ENCODE measurements around the gene SIK3. TPM values are rescaled to one million over a fixed set of nuclear protein-coding genes. Genes with fewer than 3 reads are reported as not detected.

SIK3 gene
- polyA plus RNA-seq, 1 of the 3 experiments (the other 2 are of a cell fraction), result 5.1 TPM

GRCh38 chr11:116958246-116958645 is 140.0 kb downstream of the SIK3 start:
- CTCF ChIA-PET, result no interaction called here
- no peak overlapping the region for H2AFZ ChIP-seq (ENCODE audit: low read depth)
- no peak overlapping the region for H3K27ac ChIP-seq (ENCODE audit: low read depth in 2 of 2, low read length in 1 of 2)
- WGBS (ENCODE audit: low lambda C conversion rate), result 88% methylated on average over 3 of the region's 3 CpGs
- POLR2A ChIA-PET, result no interaction called here
- no peaks in the 10 kb centered on the region for H3K27me3 ChIP-seq (ENCODE audit: insufficient read depth)
- no peaks in the 10 kb centered on the region for H3K9me3 ChIP-seq
- no peak for DNase-seq
- no peaks in the 10 kb centered on the region for H3K9me2 ChIP-seq
- no peak overlapping the region for H3K4me2 ChIP-seq
- H3F3A ChIP-seq (replicated peaks; ENCODE audit: insufficient read depth), result peaks cover 5% of the 10 kb centered on the region
- H3K79me2 ChIP-seq (ENCODE audit: insufficient read depth), result peaks cover 2% of the 10 kb centered on the region; the same call in 1 of the 2 replicates
- no peak overlapping the region for H3K4me3 ChIP-seq (ENCODE audit: low read depth in 2 of 2, low read length in 1 of 2)
- no peaks in the 10 kb centered on the region; the same call in 1 of the 2 replicates for H4K20me1 ChIP-seq (ENCODE audit: insufficient read depth)
- H3K9ac ChIP-seq, result no peak overlapping the region
- H3K4me1 ChIP-seq (ENCODE audit: control insufficient read depth in 1 of 2, insufficient read depth in 2 of 2, low read depth in 1 of 2, low read length in 1 of 2), result peaks cover 9 to 21% of the 10 kb centered on the region in 2 experiments; a peak in 3 of 4 replicates
- TF ChIP-seq SMC3 (IDR thresholded peaks at IDR 0.05; ENCODE audit: low read depth, low read length) (no peak), NRF1 (IDR thresholded peaks at IDR 0.05; ENCODE audit: low read depth, low read length) (no peak), FOXM1 (IDR thresholded peaks at IDR 0.05; ENCODE audit: low read depth) (no peak)
- H3K36me3 ChIP-seq (replicated peaks in 1 of 2; ENCODE audit: control insufficient read depth in 1 of 2, insufficient read depth in 2 of 2, low read length in 1 of 2), result peaks cover 16 to 23% of the 10 kb centered on the region in 2 experiments

- Histone ChIP-seq H3K4me3 (ENCODE audit: low read depth in 2 of 2, low read length in 1 of 2) (no peak overlapping the region), H3K79me2 (ENCODE audit: insufficient read depth) (0 out of 2 replicates have a peak, but pooled peaks cover 2% of the 10 kb centered on the region), H3F3A (replicated peaks; ENCODE audit: insufficient read depth) (peaks cover 1% of the 10 kb centered on the region), H3K9me2 (no peaks in the 10 kb centered on the region), H3K27ac (ENCODE audit: low read depth in 2 of 2, low read length in 1 of 2) (no peak overlapping the region), H3K9me3 (no peaks in the 10 kb centered on the region), H2AFZ (ENCODE audit: low read depth) (no peak overlapping the region), H3K4me2 (no peak overlapping the region), H3K9ac (no peak overlapping the region), H3K36me3 (replicated peaks in 1 of 2; ENCODE audit: control insufficient read depth in 1 of 2, insufficient read depth in 2 of 2, low read length in 1 of 2) (peaks cover 15 to 24% of the 10 kb centered on the region in 2 experiments), H3K4me1 (ENCODE audit: control insufficient read depth in 1 of 2, insufficient read depth in 2 of 2, low read depth in 1 of 2, low read length in 1 of 2) (peaks cover 4 to 7% of the 10 kb centered on the region in 2 experiments; a peak in 2 of 4 replicates), H3K27me3 (ENCODE audit: insufficient read depth) (no peaks in the 10 kb centered on the region), H4K20me1 (ENCODE audit: insufficient read depth) (no peaks in the 10 kb centered on the region; the same call in 1 of the 2 replicates)
- no peak for TF ChIP-seq EP300 (IDR thresholded peaks at IDR 0.05; ENCODE audit: borderline replicate concordance in 1 of 2, low read depth in 1 of 2, low read length in 1 of 2)
- no peak for TF ChIP-seq NRF1 (IDR thresholded peaks at IDR 0.05; ENCODE audit: low read depth, low read length)
- no peak for TF ChIP-seq FOSL2 (IDR thresholded peaks at IDR 0.05; ENCODE audit: borderline replicate concordance, low read depth)
- TF ChIP-seq YY1 (IDR thresholded peaks at IDR 0.05; ENCODE audit: low read depth), result no peak
- no peak for TF ChIP-seq SIN3A (IDR thresholded peaks at IDR 0.05; ENCODE audit: borderline replicate concordance, low read depth, low read length)
- TF ChIP-seq USF2 (IDR thresholded peaks at IDR 0.05; ENCODE audit: borderline replicate concordance, low read depth, low read length), result no peak
- no peak for TF ChIP-seq MXI1 (IDR thresholded peaks at IDR 0.05; ENCODE audit: low read depth, low read length)
- TF ChIP-seq USF1 (IDR thresholded peaks at IDR 0.05; ENCODE audit: borderline replicate concordance, low read depth), result no peak
- no peak for TF ChIP-seq RFX5 (IDR thresholded peaks at IDR 0.05; ENCODE audit: low read length)
- no peak for TF ChIP-seq CTCF (IDR thresholded peaks at IDR 0.05)
- TF ChIP-seq TCF12 (IDR thresholded peaks at IDR 0.05), result no peak
- ChIA-PET POLR2A (no interaction called here), CTCF (interaction anchor here (1.1 kb wide), 1 partner anchor 25 kb away, joined by 4 read pairs; no protein-coding TSS in a partner anchor)
- 100% methylated on average over 3 of the region's 4 CpGs for WGBS (ENCODE audit: low lambda C conversion rate)
- no peak for DNase-seq
Measured at GRCh38 chr11:116955949-116956348, 142.3 kb downstream of the SIK3 start.
